HepG2 (cell line): ENCODE results near the gene INHA. TPM values are rescaled to one million over a fixed set of nuclear protein-coding genes. Genes with fewer than 3 reads are reported as not detected.

Source experiments
- ASH2L ChIP-seq: fragments of 300-600, 200-600 bp; sonication (generic); IDR thresholded peaks from 2 replicates; pipeline ENCODE4 v1.7.0; 2017; ENCODE audit warnings: low read depth, mild to moderate bottlenecking, moderate library complexity, mixed read lengths, low read length; ENCODE audit not compliant: insufficient read length
- ATF1 ChIP-seq: IDR thresholded peaks from 2 replicates; pipeline ENCODE4 v1.6.1; 2016; ENCODE audit warnings: mild to moderate bottlenecking, control low read depth
- GTF2F1 ChIP-seq: fragments of 150-350 bp; IDR thresholded peaks from 2 replicates; pipeline ENCODE4 v1.6.1; 2014; ENCODE audit warnings: low read length
- KMT2B ChIP-seq: IDR thresholded peaks from 2 replicates; pipeline ENCODE4 v1.6.1; 2016; ENCODE audit warnings: missing genetic modification reagents, missing compliant biosample characterization
- SMARCC2 ChIP-seq: fragments of 450-650 bp; IDR thresholded peaks from 2 replicates; pipeline ENCODE4 v1.6.1; 2017; ENCODE audit warnings: antibody characterized with exemption, mild to moderate bottlenecking
- SNAPC2 ChIP-seq: sonication (generic); formaldehyde crosslinking; IDR thresholded peaks from 2 replicates; pipeline ENCODE4 v1.8.1; 2022; ENCODE audit warnings: mild to moderate bottlenecking, missing genetic modification reagents
- SP2 ChIP-seq: sonication (generic); formaldehyde crosslinking; IDR thresholded peaks from 2 replicates; pipeline ENCODE4 v1.5.1; 2020; ENCODE audit warnings: mild to moderate bottlenecking, missing genetic modification reagents
- TARDBP ChIP-seq: sonication (generic); formaldehyde crosslinking; IDR thresholded peaks from 2 replicates; pipeline ENCODE4 v1.8.0; 2022; ENCODE audit warnings: mild to moderate bottlenecking, missing genetic modification reagents
- TCF7 ChIP-seq: sonication (generic); IDR thresholded peaks from 2 replicates; pipeline ENCODE4 v1.6.1; 2016; ENCODE audit warnings: antibody characterized with exemption, low read depth
- ZNF44 ChIP-seq: sonication (generic); formaldehyde crosslinking; IDR thresholded peaks from 2 replicates; pipeline ENCODE4 v1.5.1; 2020; ENCODE audit warnings: mild to moderate bottlenecking, missing genetic modification reagents
- ZNF468 ChIP-seq: sonication (generic); formaldehyde crosslinking; IDR thresholded peaks from 2 replicates; pipeline ENCODE4 v1.8.0; 2022; ENCODE audit warnings: mild to moderate bottlenecking, moderate library complexity, missing genetic modification reagents
- ZNF605 ChIP-seq: sonication (generic); formaldehyde crosslinking; IDR thresholded peaks from 2 replicates; pipeline ENCODE4 v1.8.0; 2022; ENCODE audit warnings: mild to moderate bottlenecking, missing genetic modification reagents
- polyA plus RNA-seq, 8 experiments: library from polyadenylated mRNA; depleted of rRNA in 3 of 8; stranded (reverse) in 7 of 8; unstranded in 1 of 8; fragments of >200 nt; fragmentation: Illumina TruSeq in 4 of 8; extraction: Trizol in 4 of 8; gene quantifications; 2 replicates each; pipeline versions ENCODE4 v1.2.1 to v1.2.3, GENCODE V29; 2011 to 2016; ENCODE audit warnings: low read depth in 4 of 8, missing spikeins in 1 of 8, mixed read lengths in 1 of 8; ENCODE audit not compliant: insufficient read depth in 1 of 8
- total RNA-seq, 5 experiments: library from RNA; depleted of rRNA; stranded (reverse); fragments of >200 nt; fragmentation: Illumina TruSeq; extraction: Trizol; gene quantifications; 2 replicates each; pipeline ENCODE4 v1.2.3, GENCODE V29; 2016; ENCODE audit warnings: low read depth in 1 of 5
- TF ChIP-seq, protein P1 (sequence below): sonication (generic); formaldehyde crosslinking; IDR thresholded peaks from 2 replicates; pipeline ENCODE4 v1.4.0; 2020; ENCODE audit warnings: mild to moderate bottlenecking, missing genetic modification reagents, borderline replicate concordance
- TF ChIP-seq, protein P2 (sequence below): sonication (generic); formaldehyde crosslinking; IDR thresholded peaks from 2 replicates; pipeline ENCODE4 v1.5.0; 2020; ENCODE audit warnings: mild to moderate bottlenecking, missing genetic modification reagents, moderate library complexity
- TF ChIP-seq, protein P3 (sequence below): IDR thresholded peaks from 2 replicates; pipeline ENCODE4 v1.6.1; 2016; ENCODE audit warnings: control low read depth
- TF ChIP-seq, protein P4 (sequence below): sonication (generic); formaldehyde crosslinking; IDR thresholded peaks from 2 replicates; pipeline ENCODE4 v1.5.1; 2020; ENCODE audit warnings: missing genetic modification reagents, mild to moderate bottlenecking, borderline replicate concordance
- TF ChIP-seq, protein P5 (sequence below): sonication (generic); formaldehyde crosslinking; IDR thresholded peaks from 2 replicates; pipeline ENCODE4 v1.4.0; 2020; ENCODE audit warnings: missing genetic modification reagents, mild to moderate bottlenecking, borderline replicate concordance
- TF ChIP-seq, protein P6 (sequence below), 2 experiments: sonication (generic) in 1 of 2; formaldehyde crosslinking in 1 of 2; IDR thresholded peaks; 2 replicates each; pipeline versions ENCODE4 v1.5.1 to v1.6.1; 2011 to 2020; ENCODE audit warnings: borderline replicate concordance in 1 of 2, low read depth in 1 of 2, low read length in 1 of 2, mild to moderate bottlenecking in 1 of 2, missing genetic modification reagents in 1 of 2, moderate library complexity in 1 of 2

INHA gene
- total and polyA plus RNA-seq, 2 of the 13 experiments (the other 11 are each of a cell fraction or from before 2014, with no cell fraction given): 4.1 to 15.2 TPM

DNA sequence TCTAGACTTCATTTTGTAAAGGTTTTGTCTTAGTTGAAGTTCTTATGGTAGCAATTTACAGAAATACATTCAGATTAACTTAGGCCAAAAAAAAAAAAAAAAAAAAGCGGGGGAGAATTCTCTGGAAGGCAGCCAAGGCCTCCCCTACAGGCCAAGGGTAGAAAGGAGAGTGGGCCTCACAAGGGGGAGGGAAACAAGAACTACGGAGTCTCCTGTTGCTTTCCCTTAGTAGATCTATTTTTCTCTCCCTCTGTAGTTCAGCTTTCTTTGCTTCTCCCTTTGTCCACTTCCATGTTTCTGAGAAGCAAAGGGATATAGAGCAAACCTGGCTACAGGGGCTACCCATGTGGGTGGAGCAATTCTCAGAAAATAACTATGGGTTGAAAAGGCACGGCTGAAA lies 23.1 kb downstream of the INHA start (continued):
- 0 out of 2 replicates have a peak, but pooled peaks have one; percentile 49 for TF ChIP-seq SNAPC2 (CRISPR knock-in tag)
- TF ChIP-seq, protein P1, sequence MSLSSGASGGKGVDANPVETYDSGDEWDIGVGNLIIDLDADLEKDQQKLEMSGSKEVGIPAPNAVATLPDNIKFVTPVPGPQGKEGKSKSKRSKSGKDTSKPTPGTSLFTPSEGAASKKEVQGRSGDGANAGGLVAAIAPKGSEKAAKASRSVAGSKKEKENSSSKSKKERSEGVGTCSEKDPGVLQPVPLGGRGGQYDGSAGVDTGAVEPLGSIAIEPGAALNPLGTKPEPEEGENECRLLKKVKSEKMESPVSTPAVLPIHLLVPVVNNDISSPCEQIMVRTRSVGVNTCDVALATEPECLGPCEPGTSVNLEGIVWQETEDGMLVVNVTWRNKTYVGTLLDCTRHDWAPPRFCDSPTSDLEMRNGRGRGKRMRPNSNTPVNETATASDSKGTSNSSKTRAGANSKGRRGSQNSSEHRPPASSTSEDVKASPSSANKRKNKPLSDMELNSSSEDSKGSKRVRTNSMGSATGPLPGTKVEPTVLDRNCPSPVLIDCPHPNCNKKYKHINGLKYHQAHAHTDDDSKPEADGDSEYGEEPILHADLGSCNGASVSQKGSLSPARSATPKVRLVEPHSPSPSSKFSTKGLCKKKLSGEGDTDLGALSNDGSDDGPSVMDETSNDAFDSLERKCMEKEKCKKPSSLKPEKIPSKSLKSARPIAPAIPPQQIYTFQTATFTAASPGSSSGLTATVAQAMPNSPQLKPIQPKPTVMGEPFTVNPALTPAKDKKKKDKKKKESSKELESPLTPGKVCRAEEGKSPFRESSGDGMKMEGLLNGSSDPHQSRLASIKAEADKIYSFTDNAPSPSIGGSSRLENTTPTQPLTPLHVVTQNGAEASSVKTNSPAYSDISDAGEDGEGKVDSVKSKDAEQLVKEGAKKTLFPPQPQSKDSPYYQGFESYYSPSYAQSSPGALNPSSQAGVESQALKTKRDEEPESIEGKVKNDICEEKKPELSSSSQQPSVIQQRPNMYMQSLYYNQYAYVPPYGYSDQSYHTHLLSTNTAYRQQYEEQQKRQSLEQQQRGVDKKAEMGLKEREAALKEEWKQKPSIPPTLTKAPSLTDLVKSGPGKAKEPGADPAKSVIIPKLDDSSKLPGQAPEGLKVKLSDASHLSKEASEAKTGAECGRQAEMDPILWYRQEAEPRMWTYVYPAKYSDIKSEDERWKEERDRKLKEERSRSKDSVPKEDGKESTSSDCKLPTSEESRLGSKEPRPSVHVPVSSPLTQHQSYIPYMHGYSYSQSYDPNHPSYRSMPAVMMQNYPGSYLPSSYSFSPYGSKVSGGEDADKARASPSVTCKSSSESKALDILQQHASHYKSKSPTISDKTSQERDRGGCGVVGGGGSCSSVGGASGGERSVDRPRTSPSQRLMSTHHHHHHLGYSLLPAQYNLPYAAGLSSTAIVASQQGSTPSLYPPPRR (CRISPR knock-in tag): 0 out of 2 replicates have a peak, but pooled peaks have one; percentile 23
- TF ChIP-seq TCF7: no peak
- TF ChIP-seq TARDBP (CRISPR knock-in tag): peak; percentile 34; the same call in 1 of the 2 replicates
- TF ChIP-seq, protein P2, sequence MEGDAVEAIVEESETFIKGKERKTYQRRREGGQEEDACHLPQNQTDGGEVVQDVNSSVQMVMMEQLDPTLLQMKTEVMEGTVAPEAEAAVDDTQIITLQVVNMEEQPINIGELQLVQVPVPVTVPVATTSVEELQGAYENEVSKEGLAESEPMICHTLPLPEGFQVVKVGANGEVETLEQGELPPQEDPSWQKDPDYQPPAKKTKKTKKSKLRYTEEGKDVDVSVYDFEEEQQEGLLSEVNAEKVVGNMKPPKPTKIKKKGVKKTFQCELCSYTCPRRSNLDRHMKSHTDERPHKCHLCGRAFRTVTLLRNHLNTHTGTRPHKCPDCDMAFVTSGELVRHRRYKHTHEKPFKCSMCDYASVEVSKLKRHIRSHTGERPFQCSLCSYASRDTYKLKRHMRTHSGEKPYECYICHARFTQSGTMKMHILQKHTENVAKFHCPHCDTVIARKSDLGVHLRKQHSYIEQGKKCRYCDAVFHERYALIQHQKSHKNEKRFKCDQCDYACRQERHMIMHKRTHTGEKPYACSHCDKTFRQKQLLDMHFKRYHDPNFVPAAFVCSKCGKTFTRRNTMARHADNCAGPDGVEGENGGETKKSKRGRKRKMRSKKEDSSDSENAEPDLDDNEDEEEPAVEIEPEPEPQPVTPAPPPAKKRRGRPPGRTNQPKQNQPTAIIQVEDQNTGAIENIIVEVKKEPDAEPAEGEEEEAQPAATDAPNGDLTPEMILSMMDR (CRISPR knock-in tag): peak; percentile 30
- TF ChIP-seq, protein P3, sequence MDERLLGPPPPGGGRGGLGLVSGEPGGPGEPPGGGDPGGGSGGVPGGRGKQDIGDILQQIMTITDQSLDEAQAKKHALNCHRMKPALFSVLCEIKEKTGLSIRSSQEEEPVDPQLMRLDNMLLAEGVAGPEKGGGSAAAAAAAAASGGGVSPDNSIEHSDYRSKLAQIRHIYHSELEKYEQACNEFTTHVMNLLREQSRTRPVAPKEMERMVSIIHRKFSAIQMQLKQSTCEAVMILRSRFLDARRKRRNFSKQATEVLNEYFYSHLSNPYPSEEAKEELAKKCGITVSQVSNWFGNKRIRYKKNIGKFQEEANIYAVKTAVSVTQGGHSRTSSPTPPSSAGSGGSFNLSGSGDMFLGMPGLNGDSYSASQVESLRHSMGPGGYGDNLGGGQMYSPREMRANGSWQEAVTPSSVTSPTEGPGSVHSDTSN: no peak
- TF ChIP-seq, protein P4, sequence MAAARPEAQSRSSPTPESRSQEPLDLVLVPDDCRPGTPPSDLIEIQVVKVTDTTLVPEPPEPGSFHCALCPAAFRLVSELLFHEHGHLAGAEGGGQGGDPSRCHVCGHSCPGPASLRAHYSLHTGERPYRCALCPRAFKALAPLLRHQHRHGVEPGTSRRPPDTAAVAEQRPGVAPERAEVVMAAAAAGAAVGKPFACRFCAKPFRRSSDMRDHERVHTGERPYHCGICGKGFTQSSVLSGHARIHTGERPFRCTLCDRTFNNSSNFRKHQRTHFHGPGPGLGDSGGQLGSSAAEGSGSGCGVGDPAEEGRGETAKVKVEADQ: 0 out of 2 replicates have a peak, but pooled peaks have one; percentile 22
- TF ChIP-seq ZNF44 (CRISPR knock-in tag): no peak
- no peak for TF ChIP-seq ZNF468 (CRISPR knock-in tag)
- TF ChIP-seq, protein P5, sequence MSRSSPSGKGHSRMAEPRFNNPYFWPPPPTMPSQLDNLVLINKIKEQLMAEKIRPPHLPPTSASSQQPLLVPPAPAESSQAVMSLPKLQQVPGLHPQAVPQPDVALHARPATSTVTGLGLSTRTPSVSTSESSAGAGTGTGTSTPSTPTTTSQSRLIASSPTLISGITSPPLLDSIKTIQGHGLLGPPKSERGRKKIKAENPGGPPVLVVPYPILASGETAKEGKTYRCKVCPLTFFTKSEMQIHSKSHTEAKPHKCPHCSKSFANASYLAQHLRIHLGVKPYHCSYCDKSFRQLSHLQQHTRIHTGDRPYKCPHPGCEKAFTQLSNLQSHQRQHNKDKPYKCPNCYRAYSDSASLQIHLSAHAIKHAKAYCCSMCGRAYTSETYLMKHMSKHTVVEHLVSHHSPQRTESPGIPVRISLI (CRISPR knock-in tag): peak; percentile 63; the same call in 1 of the 2 replicates
- TF ChIP-seq GTF2F1: no peak
- no peak for TF ChIP-seq SMARCC2
- peak; percentile 14 for TF ChIP-seq ASH2L
- TF ChIP-seq KMT2B (CRISPR knock-in tag): no peak
- TF ChIP-seq ZNF605 (CRISPR knock-in tag): no peak
- 0 out of 2 replicates have a peak, but pooled peaks have one; percentile 10 for TF ChIP-seq ATF1 (CRISPR knock-in tag)
- TF ChIP-seq, protein P6, sequence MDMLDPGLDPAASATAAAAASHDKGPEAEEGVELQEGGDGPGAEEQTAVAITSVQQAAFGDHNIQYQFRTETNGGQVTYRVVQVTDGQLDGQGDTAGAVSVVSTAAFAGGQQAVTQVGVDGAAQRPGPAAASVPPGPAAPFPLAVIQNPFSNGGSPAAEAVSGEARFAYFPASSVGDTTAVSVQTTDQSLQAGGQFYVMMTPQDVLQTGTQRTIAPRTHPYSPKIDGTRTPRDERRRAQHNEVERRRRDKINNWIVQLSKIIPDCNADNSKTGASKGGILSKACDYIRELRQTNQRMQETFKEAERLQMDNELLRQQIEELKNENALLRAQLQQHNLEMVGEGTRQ (IDR thresholded peaks at IDR 0.05; ENCODE audit: low read depth, low read length): no peak
- TF ChIP-seq, protein P6 (CRISPR knock-in tag; IDR thresholded peaks at IDR 0.05; ENCODE audit: borderline replicate concordance): no peak
- no peak for TF ChIP-seq SP2 (CRISPR knock-in tag)
